Subcutaneous adipose tissue (tissue), 4 donors: ENCODE results near the gene PMM2. TPM values are rescaled to one million over a fixed set of nuclear protein-coding genes. Genes with fewer than 3 reads are reported as not detected.

Source experiments
- CTCF ChIP-seq: fragments of 450-650 bp; IDR thresholded peaks from one replicate; pipeline ENCODE4 v1.5.1; 2016; ENCODE audit warnings: low read depth, mild to moderate bottlenecking, control low read depth, antibody characterized with exemption, moderate library complexity
- total RNA-seq, 4 donors: library from RNA; depleted of rRNA; stranded (reverse); fragments of >200 nt; gene quantifications; one replicate each; pipeline ENCODE4 v1.1.0, GENCODE V29; 2016

PMM2 gene
- total RNA-seq, 4 donors from 2014 or later, result 25.2 to 46.3 (median 42.4) TPM

DNA sequence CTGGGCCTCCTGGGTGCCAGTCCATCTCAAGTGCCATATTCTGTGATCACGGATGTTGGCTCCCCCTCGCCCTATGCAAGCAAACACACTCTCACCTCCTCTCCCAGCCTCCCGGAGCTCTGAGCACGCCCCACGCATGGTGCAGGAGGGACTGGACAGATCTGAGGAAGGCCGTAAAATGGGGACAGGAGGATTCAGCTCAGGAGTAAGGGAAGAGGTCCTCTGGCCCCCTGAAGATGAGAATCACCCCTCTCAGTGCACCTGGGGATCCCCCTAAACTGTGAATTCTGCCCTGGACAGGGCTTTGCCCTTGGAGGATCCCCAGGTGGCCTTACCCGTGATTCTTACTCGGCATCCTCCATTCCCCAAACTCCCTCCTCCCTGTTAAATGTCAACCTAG is 15.8 kb upstream of the PMM2 start:
- TF ChIP-seq CTCF, result no peak

- TF ChIP-seq CTCF, result no peak
Measured at GRCh38 chr16:8782673-8783072, 15.0 kb upstream of the PMM2 start.

DNA sequence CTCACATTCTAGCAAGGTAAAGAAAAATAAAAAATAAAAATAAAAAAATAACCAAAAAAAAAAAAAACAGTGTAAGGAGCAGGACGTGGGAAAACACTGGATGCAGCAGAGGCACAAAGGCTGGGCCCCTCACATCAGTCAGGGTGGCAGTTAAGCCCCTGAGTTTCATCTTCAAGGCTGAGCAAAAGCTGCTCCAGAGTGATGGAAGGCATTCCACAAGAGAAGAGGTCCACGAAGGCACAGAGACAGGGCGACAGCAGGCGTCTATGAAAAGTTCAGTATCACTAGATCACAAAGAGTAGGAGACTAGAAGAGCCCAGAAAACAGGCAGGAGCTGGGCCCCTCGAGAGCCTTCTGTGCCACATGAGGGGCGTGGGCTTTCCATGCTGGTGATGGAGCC is 12.2 kb upstream of the PMM2 start:
- TF ChIP-seq CTCF, result no peak

DNA sequence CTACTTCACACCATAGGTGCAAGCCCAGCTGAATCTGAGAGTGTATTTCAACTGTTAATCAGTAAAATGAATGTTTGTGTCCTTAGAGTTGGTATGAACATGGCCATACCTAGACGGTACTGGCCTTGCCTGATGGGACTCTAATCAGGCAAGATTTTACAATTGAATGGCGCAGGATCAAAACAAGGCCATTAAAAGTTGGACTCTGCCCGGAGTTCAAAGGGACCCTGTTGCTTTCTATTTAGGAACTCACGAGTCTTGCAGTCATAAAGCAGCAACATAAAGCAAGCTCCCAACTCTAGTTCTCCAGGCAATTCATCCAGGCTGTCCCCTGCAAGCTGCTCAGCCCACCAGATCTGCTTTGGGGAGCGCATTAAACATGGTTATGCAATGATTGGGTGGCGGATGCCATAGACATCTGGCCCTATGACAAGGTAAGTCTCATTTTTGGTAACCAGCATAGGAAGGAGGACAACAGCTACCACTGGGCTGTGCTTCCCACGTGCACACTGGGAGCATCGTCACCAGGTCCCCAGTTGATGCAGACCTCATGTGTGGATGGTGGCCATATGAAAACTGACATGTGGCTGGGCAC is 9.0 kb upstream of the PMM2 start:
- TF ChIP-seq CTCF, result no peak

DNA sequence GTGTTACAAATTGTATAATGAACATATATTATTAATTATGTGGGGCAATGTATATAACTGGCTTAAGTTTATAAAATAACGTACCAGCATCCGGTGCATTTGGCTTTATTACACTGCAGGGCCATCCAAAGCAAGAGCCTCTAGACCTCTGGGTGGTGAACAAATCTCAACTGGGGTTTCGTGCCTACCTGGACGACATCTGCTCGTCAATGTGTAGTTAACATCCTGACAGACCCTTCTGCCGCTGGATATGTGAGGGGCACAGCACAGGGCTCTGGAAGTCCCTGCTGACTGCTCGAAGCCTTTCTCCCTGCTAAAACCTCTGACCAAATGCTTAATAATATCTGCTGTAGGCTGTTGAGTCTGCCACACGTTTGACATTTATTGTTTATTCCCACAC is 2.5 kb upstream of the PMM2 start:
- TF ChIP-seq CTCF, result no peak

- no peak for TF ChIP-seq CTCF
Measured at GRCh38 chr16:8795818-8796217, 1.8 kb upstream of the PMM2 start.

DNA sequence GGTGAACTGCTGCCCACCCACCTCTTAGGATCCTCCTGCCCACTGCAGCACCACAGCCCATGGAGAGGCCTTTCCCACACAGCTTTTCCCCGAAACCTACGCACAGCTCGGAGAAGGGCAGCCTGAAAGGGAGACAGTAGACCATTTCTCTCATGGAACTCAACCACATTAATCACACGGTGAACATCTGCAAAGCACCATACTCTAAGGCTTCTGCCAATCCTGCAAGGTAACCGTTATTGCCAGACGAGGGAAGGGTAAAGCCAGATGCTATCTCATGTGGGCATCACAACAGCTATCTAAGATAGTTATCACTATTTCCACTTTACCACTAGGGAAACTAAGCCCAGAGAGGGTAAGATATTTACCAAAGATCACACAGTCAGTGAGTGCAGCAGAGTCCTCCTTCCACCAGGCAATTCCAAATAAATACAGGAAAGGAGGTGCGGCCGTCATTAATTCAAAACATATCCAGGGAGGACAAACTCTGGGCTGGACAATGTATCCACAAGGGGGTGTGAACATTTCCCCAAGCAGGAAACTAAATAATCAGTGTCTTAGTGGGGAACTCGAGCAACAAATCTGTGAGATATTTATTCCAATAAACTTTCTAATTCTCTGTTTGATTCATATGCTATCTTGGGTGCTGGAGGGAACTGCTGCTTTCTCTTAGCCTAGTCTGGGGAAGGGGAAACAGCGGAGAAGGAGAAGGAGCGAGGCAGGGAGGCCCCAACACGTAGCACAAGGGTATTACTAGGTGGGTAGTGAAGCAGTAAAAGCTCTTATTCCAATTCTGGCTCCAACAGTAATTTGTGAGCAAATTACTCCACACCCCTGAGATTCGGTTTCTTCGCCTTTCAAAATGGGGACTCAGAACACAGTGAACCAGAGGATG is 923 bp upstream of the PMM2 start:
- TF ChIP-seq CTCF, result no peak
